OCI-LY7 (cell line): Measurements from ENCODE around the gene MBNL3. TPM values are rescaled to one million over a fixed set of nuclear protein-coding genes. Genes with fewer than 3 reads are reported as not detected.

ENCODE experiments used
- BruUV-seq: library from RNA; stranded (reverse); fragments of 400-500 nt; replicated peaks from 2 replicates; lab custom pipeline; 2021; lab: Mats Ljungman, UMichigan
- CTCF ChIA-PET: fragments of 300-600 bp; sonication (Branson Sonifier 250); formaldehyde crosslinking; loops from one replicate; lab custom pipeline; 2022; ENCODE audit warnings: antibody characterized with exemption; ENCODE audit not compliant: unreplicated experiment; lab: Charles Lee
- POLR2A ChIA-PET: fragments of 300-600 bp; sonication (Branson Sonifier 250); formaldehyde crosslinking; loops from one replicate; lab custom pipeline; 2022; ENCODE audit warnings: antibody characterized with exemption; lab: Charles Lee
- DNase-seq: peaks from one replicate; pipeline ENCODE4 v3.0.0-alpha.2; 2015; ENCODE audit warnings: low spot score
- H2AFZ ChIP-seq: fragments of 200-600 bp; sonication (generic), shearing (Covaris generic); 2 replicates; pipeline ENCODE4 v1.6.1; 2014; ENCODE audit warnings: mild to moderate bottlenecking, antibody characterized with exemption, low read length, moderate library complexity
- H3K27ac ChIP-seq: fragments of 200-600 bp; sonication (generic); 2 replicates; pipeline ENCODE4 v1.5.1; 2014; ENCODE audit warnings: mixed run types, low read depth, mild to moderate bottlenecking, moderate library complexity, low read length, inconsistent platforms; ENCODE audit not compliant: poor library complexity, severe bottlenecking
- H3K36me3 ChIP-seq: fragments of 200-600 bp; sonication (generic); 2 replicates; pipeline ENCODE4 v1.6.1; 2014; ENCODE audit warnings: mild to moderate bottlenecking, antibody characterized with exemption, low read length, moderate library complexity, mixed read lengths; ENCODE audit not compliant: insufficient read depth
- H3K4me1 ChIP-seq: fragments of 200-600 bp; sonication (generic); 2 replicates; pipeline ENCODE4 v1.5.1; 2014; ENCODE audit warnings: mild to moderate bottlenecking, low read length; ENCODE audit not compliant: insufficient read depth, poor library complexity, severe bottlenecking
- H3K4me2 ChIP-seq: fragments of 200-600 bp; sonication (generic); 2 replicates; pipeline ENCODE4 v1.6.1; 2014; ENCODE audit warnings: mild to moderate bottlenecking, low read length
- H3K4me3 ChIP-seq: fragments of 200-600 bp; sonication (generic); 2 replicates; pipeline ENCODE4 v1.5.1; 2014; ENCODE audit warnings: mild to moderate bottlenecking, low read depth, low read length; ENCODE audit not compliant: poor library complexity, severe bottlenecking
- H3K79me2 ChIP-seq: fragments of 200-600 bp; sonication (generic); 2 replicates; pipeline ENCODE4 v1.6.1; 2016; ENCODE audit warnings: low read depth, mild to moderate bottlenecking, low read length, moderate library complexity, mixed read lengths; ENCODE audit not compliant: insufficient read depth
- H3K9me2 ChIP-seq: fragments of 200-600 bp; sonication (generic); 2 replicates; pipeline ENCODE4 v1.6.1; 2016; ENCODE audit warnings: mild to moderate bottlenecking, low read length, mixed read lengths; ENCODE audit not compliant: insufficient read depth
- H3K9me3 ChIP-seq: fragments of 200-600 bp; sonication (generic); 2 replicates; pipeline ENCODE4 v1.6.1; 2014; ENCODE audit warnings: mild to moderate bottlenecking, mixed run types, low read length, mixed read lengths
- H4K20me1 ChIP-seq: fragments of 200-600 bp; sonication (generic); 2 replicates; pipeline ENCODE4 v1.6.1; 2014; ENCODE audit warnings: mild to moderate bottlenecking, antibody characterized with exemption, low read length, moderate library complexity, mixed read lengths; ENCODE audit not compliant: insufficient read depth
- CTCF ChIP-seq: fragments of 200-600 bp; sonication (generic); conservative IDR thresholded peaks from 2 replicates; pipeline ENCODE4 v1.5.1; 2014; ENCODE audit warnings: mild to moderate bottlenecking, antibody characterized with exemption, low read length, moderate library complexity, mixed read lengths
- EZH2phosphoT487 ChIP-seq: fragments of 200-600 bp; sonication (generic); IDR thresholded peaks from 2 replicates; pipeline ENCODE4 v1.6.1; 2018; ENCODE audit warnings: low read depth, borderline replicate concordance, mild to moderate bottlenecking, mixed run types, antibody characterized with exemption, low read length, moderate library complexity, mixed read lengths
- intact Hi-C: fragments of 100-400 bp; cut with micrococcal nuclease; formaldehyde crosslinking; loops from one replicate; pipeline ENCODE4 v1.10.0; 2022; ENCODE audit not compliant: unreplicated experiment
- total RNA-seq, 2 experiments: library from RNA; depleted of rRNA in 1 of 2; stranded (reverse); fragments of >200 nt in 1 of 2; shearing (Covaris generic) in 1 of 2; gene quantifications; 2 replicates each; pipeline ENCODE4 v1.2.3, GENCODE V29; 2014 to 2022

Gene MBNL3
- total RNA-seq, 2 experiments from 2014 or later = 39.4 to 73.9 TPM

GRCh38 chrX:132482632-132483031 is 6.2 kb downstream of the MBNL3 start:
- H3K4me1 ChIP-seq = peaks cover 80% of the 10 kb centered on the region
- peaks cover 94% of the 10 kb centered on the region for H3K79me2 ChIP-seq
- H3K4me3 ChIP-seq = peak overlapping the region; percentile 78
- no TSS peak for BruUV-seq
- peak overlapping the region; percentile 97 for H3K4me2 ChIP-seq
- peak overlapping the region; percentile 100 for H3K27ac ChIP-seq
- no peaks in the 10 kb centered on the region for H3K9me3 ChIP-seq
- ChIA-PET POLR2A (interaction anchor here (4.3 kb wide), 1 partner anchor 8 kb away, joined by 27 read pairs; no protein-coding TSS in a partner anchor), CTCF (no interaction called here)
- H4K20me1 ChIP-seq = peaks cover 5% of the 10 kb centered on the region; the same call in 1 of the 2 replicates
- no peak overlapping the region for H2AFZ ChIP-seq
- no peaks in the 10 kb centered on the region for H3K9me2 ChIP-seq
- DNase-seq = no peak
- intact Hi-C loops = loop anchor here (10.0 kb wide), 1 partner anchor 188 kb away; no protein-coding TSS in a partner anchor
- TF ChIP-seq CTCF (no peak), EZH2phosphoT487 (no peak)
- H3K36me3 ChIP-seq = peaks cover 7% of the 10 kb centered on the region; the same call in 1 of the 2 replicates

GRCh38 chrX:132481449-132481848 is 7.4 kb downstream of the MBNL3 start:
- no peaks in the 10 kb centered on the region for H3K9me3 ChIP-seq
- no peak for DNase-seq
- H2AFZ ChIP-seq = no peak overlapping the region
- no peaks in the 10 kb centered on the region for H3K9me2 ChIP-seq
- ChIA-PET CTCF (no interaction called here), POLR2A (interaction anchor here (0.6 to 4.3 kb wide), 7 partner anchors 7 to 274 kb away, joined by 3 to 27 read pairs (median 3); partner anchors contain the start of gene MBNL3)
- peak overlapping the region; percentile 100 for H3K27ac ChIP-seq
- TF ChIP-seq CTCF (no peak), EZH2phosphoT487 (no peak)
- peak overlapping the region; percentile 97 for H3K4me2 ChIP-seq
- H3K4me1 ChIP-seq = peaks cover 91% of the 10 kb centered on the region
- intact Hi-C loops = loop anchor here (10.0 kb wide), 1 partner anchor 187 kb away; no protein-coding TSS in a partner anchor
- H3K79me2 ChIP-seq = peaks cover 94% of the 10 kb centered on the region
- H3K4me3 ChIP-seq = peak overlapping the region; percentile 78
- peaks cover 7% of the 10 kb centered on the region for H3K36me3 ChIP-seq
- peaks cover 5% of the 10 kb centered on the region; the same call in 1 of the 2 replicates for H4K20me1 ChIP-seq
- BruUV-seq = TSS peak; percentile 100
